Fibroblast of the conjunctiva (primary cell): ENCODE data around the gene MBD5.
A peak's percentile ranks its signal among the peaks of the same experiment; 100 is the strongest.

ENCODE experiments used
- DNase-seq: peaks from one replicate; pipeline ENCODE4 v3.0.0-alpha.2; 2010; ENCODE audit warnings: low read depth

The MBD5 gene

GRCh38 chr2:148124271-148124670 lies 103.4 kb downstream of the MBD5 start:
- DNase-seq = no peak

- no peak for DNase-seq
Observed at GRCh38 chr2:148130581-148130980, 109.7 kb downstream of the MBD5 start.

- DNase-seq = peak; percentile 8
Observed at GRCh38 chr2:148132412-148132811, 111.5 kb downstream of the MBD5 start.

GRCh38 chr2:148135705-148136104 lies 114.8 kb downstream of the MBD5 start:
- DNase-seq = no peak

GRCh38 chr2:148136441-148136840 lies 115.5 kb downstream of the MBD5 start:
- no peak for DNase-seq

- DNase-seq = no peak
Observed at GRCh38 chr2:148161909-148162435, 141.1 kb downstream of the MBD5 start.

GRCh38 chr2:148162871-148163270 lies 142.0 kb downstream of the MBD5 start:
- no peak for DNase-seq

GRCh38 chr2:148165975-148166374 lies 145.1 kb downstream of the MBD5 start:
- no peak for DNase-seq

GRCh38 chr2:148167241-148167766 lies 146.4 kb downstream of the MBD5 start:
- DNase-seq = no peak

- DNase-seq = no peak
Observed at GRCh38 chr2:148167855-148168254, 147.0 kb downstream of the MBD5 start.

- DNase-seq = no peak
Observed at GRCh38 chr2:148172131-148172753, 151.4 kb downstream of the MBD5 start.

GRCh38 chr2:148173168-148173567 lies 152.3 kb downstream of the MBD5 start:
- no peak for DNase-seq

GRCh38 chr2:148177559-148177958 lies 156.7 kb downstream of the MBD5 start:
- no peak for DNase-seq

- DNase-seq = no peak
Observed at GRCh38 chr2:148179724-148180123, 158.8 kb downstream of the MBD5 start.

GRCh38 chr2:148184976-148185375 lies 164.1 kb downstream of the MBD5 start:
- no peak for DNase-seq

- DNase-seq = no peak
Observed at GRCh38 chr2:148194882-148195281, 174.0 kb downstream of the MBD5 start.

GRCh38 chr2:148201075-148202004 lies 180.4 kb downstream of the MBD5 start:
- peak; percentile 17 for DNase-seq

GRCh38 chr2:148202237-148202636 lies 181.3 kb downstream of the MBD5 start:
- no peak for DNase-seq

- DNase-seq = no peak
Observed at GRCh38 chr2:148207111-148207510, 186.2 kb downstream of the MBD5 start.

GRCh38 chr2:148209603-148210002 lies 188.7 kb downstream of the MBD5 start:
- no peak for DNase-seq

GRCh38 chr2:148218326-148219075 lies 197.6 kb downstream of the MBD5 start:
- no peak for DNase-seq

GRCh38 chr2:148221166-148221565 lies 200.3 kb downstream of the MBD5 start:
- no peak for DNase-seq
